PC-9 (cell line): ENCODE data around the gene DEAF1. TPM values are rescaled to one million over a fixed set of nuclear protein-coding genes. Genes with fewer than 3 reads are reported as not detected.

Source experiments
- BruUV-seq: library from RNA; stranded (reverse); fragments of 400-500 nt; replicated peaks from 2 replicates; lab custom pipeline; 2021; lab: Mats Ljungman, UMichigan
- CTCF ChIA-PET: fragments of 300-600 bp; sonication (Branson Sonifier 250); formaldehyde crosslinking; loops from one replicate; lab custom pipeline; 2022; ENCODE audit warnings: antibody characterized with exemption; lab: Charles Lee
- POLR2A ChIA-PET: fragments of 300-600 bp; sonication (Branson Sonifier 250); formaldehyde crosslinking; loops from one replicate; lab custom pipeline; 2022; ENCODE audit warnings: antibody characterized with exemption; ENCODE audit not compliant: unreplicated experiment; lab: Charles Lee
- DNase-seq, 2 experiments: peaks; one replicate each; pipeline versions ENCODE4 v3.0.0 to v3.0.0-alpha.2; 2015 to 2022; ENCODE audit warnings: mixed read lengths in 1 of 2
- H2AFZ ChIP-seq: fragments of 200-600 bp; sonication (generic); 2 replicates; pipeline ENCODE4 v1.8.1; 2017; ENCODE audit warnings: antibody characterized with exemption
- H3F3A ChIP-seq: fragments of 200-600 bp; sonication (generic); 2 replicates; pipeline ENCODE4 v1.8.1; 2017; ENCODE audit warnings: antibody characterized with exemption, mild to moderate bottlenecking, low read depth; ENCODE audit not compliant: insufficient read depth
- H3K27ac ChIP-seq: fragments of 200-600 bp; sonication (generic); 2 replicates; pipeline ENCODE4 v1.6.1; 2016; ENCODE audit warnings: mixed run types
- H3K27me3 ChIP-seq: fragments of 200-600 bp; sonication (generic); 2 replicates; pipeline ENCODE4 v1.6.1; 2016; ENCODE audit warnings: low read depth, mixed run types; ENCODE audit not compliant: insufficient read depth
- H3K36me3 ChIP-seq: fragments of 200-600 bp; sonication (generic); 2 replicates; pipeline ENCODE4 v1.6.1; 2016; ENCODE audit warnings: low read depth, mixed run types
- H3K4me1 ChIP-seq: fragments of 200-600 bp; sonication (generic); replicated peaks from 2 replicates; pipeline ENCODE4 v1.6.1; 2016; ENCODE audit warnings: mixed run types; ENCODE audit not compliant: insufficient read depth
- H3K4me2 ChIP-seq: fragments of 200-600 bp; sonication (generic); 2 replicates; pipeline ENCODE4 v1.6.1; 2017; ENCODE audit warnings: mixed run types
- H3K4me3 ChIP-seq: fragments of 200-600 bp; sonication (generic); 2 replicates; pipeline ENCODE4 v1.6.1; 2016; ENCODE audit warnings: mixed run types
- H3K79me2 ChIP-seq: fragments of 200-600 bp; sonication (generic); 2 replicates; pipeline ENCODE4 v1.6.1; 2017; ENCODE audit warnings: low read depth, mixed run types
- H3K9me2 ChIP-seq: fragments of 200-600 bp; sonication (generic); 2 replicates; pipeline ENCODE4 v1.8.1; 2017; ENCODE audit warnings: mild to moderate bottlenecking; ENCODE audit not compliant: insufficient read depth
- H3K9me3 ChIP-seq: fragments of 200-600 bp; sonication (generic); 2 replicates; pipeline ENCODE4 v1.8.1; 2016; ENCODE audit warnings: low read depth; ENCODE audit not compliant: insufficient read depth
- H4K20me1 ChIP-seq: fragments of 200-600 bp; sonication (generic); 2 replicates; pipeline ENCODE4 v1.8.1; 2017; ENCODE audit not compliant: insufficient read depth
- EZH2 ChIP-seq: fragments of 200-600 bp; sonication (generic); IDR thresholded peaks from 2 replicates; pipeline ENCODE4 v1.8.0; 2017; ENCODE audit warnings: antibody characterized with exemption, low read depth
- intact Hi-C: fragments of 100-400 bp; cut with micrococcal nuclease; formaldehyde crosslinking; loops from one replicate; pipeline ENCODE4 v1.10.0; 2022; ENCODE audit not compliant: unreplicated experiment
- total RNA-seq: library from RNA; stranded (reverse); gene quantifications from 2 replicates; pipeline ENCODE4 v1.2.3, GENCODE V29; 2021
- TF ChIP-seq, protein P1 (sequence below): fragments of 200-600 bp; sonication (generic); conservative IDR thresholded peaks from 2 replicates; pipeline ENCODE4 v1.6.1; 2017; ENCODE audit warnings: mixed run types, antibody characterized with exemption, mild to moderate bottlenecking, moderate library complexity

DEAF1 gene
- total RNA-seq, 1 experiment from 2014 or later: 36.9 TPM

DNA sequence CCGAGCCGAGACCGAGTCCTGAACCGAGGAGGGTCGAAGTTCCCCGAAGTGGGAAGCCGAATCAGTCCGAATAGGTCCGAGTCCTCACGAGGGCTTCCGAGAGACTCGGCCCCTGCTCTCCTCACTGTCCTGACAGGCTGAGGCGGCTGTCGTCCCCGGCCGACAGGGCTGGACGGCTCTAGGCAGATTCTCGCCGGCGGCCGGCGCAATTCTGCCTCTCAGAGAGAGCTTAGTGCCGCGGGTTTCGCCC is 191 bp upstream of the DEAF1 start:
- no peak for DNase-seq
- H3K27ac ChIP-seq: peak overlapping the region; percentile 99
- intact Hi-C loops: no loop called here
- H4K20me1 ChIP-seq: peaks cover 11% of the 10 kb centered on the region
- peak overlapping the region; percentile 73 for H3K4me2 ChIP-seq
- no peaks in the 10 kb centered on the region for H3K9me2 ChIP-seq
- no TSS peak for BruUV-seq
- no peaks in the 10 kb centered on the region for H3K36me3 ChIP-seq
- H3K4me3 ChIP-seq: peak overlapping the region; percentile 79; the same call in 1 of the 2 replicates
- H3K9me3 ChIP-seq: no peaks in the 10 kb centered on the region
- H2AFZ ChIP-seq: peak overlapping the region; percentile 80
- no peaks in the 10 kb centered on the region; the same call in 1 of the 2 replicates for H3F3A ChIP-seq
- H3K4me1 ChIP-seq: peaks cover 27% of the 10 kb centered on the region; the same call in 1 of the 2 replicates
- TF ChIP-seq, protein P1, sequence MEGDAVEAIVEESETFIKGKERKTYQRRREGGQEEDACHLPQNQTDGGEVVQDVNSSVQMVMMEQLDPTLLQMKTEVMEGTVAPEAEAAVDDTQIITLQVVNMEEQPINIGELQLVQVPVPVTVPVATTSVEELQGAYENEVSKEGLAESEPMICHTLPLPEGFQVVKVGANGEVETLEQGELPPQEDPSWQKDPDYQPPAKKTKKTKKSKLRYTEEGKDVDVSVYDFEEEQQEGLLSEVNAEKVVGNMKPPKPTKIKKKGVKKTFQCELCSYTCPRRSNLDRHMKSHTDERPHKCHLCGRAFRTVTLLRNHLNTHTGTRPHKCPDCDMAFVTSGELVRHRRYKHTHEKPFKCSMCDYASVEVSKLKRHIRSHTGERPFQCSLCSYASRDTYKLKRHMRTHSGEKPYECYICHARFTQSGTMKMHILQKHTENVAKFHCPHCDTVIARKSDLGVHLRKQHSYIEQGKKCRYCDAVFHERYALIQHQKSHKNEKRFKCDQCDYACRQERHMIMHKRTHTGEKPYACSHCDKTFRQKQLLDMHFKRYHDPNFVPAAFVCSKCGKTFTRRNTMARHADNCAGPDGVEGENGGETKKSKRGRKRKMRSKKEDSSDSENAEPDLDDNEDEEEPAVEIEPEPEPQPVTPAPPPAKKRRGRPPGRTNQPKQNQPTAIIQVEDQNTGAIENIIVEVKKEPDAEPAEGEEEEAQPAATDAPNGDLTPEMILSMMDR: no peak
- no peak for TF ChIP-seq EZH2
- peaks cover 54% of the 10 kb centered on the region for H3K79me2 ChIP-seq
- CTCF ChIA-PET: interaction anchor here (0.6 to 1.5 kb wide), 2 partner anchors 17 to 31 kb away, joined by 5 to 18 read pairs; no protein-coding TSS in a partner anchor
- POLR2A ChIA-PET: interaction anchor here (0.6 to 1.0 kb wide), 3 partner anchors 31 to 148 kb away, joined by 3 to 9 read pairs (median 5); no protein-coding TSS in a partner anchor
- no peaks in the 10 kb centered on the region for H3K27me3 ChIP-seq

DNA sequence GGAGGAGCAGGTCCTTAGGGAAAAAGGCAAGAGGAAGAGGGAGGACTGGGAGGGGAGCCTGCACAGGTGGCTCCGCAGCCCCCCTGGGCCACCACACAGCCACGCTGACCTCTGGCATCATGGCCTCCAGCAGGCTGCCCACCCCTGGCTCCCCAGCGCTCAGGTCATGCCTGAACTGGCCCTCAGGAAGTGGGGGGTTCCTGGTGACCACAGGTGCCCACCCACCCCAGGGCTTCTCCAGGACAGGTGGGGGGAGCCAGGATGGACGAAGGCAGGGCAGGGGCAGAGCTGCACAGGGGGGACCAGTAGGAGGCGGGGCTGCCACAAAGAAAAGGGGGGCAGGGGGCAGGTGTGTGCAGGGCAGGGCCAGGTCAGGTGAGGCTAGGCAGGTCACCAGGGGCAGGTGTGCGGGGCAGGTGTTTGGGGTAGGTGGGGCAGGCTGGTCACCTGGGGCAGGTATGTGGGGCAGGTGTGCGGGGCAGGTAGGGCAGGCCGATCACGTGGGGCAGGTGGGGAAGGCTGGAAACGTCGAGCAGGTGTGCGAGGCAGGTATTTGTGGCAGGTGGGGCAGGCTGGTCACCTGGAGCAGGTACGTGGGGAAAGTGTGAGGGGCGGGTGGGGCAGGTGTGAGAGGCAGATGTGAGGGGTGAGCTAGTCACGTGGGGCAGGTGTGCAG is 997 bp downstream of the DEAF1 start:
- H3K79me2 ChIP-seq: peaks cover 54% of the 10 kb centered on the region

DNA sequence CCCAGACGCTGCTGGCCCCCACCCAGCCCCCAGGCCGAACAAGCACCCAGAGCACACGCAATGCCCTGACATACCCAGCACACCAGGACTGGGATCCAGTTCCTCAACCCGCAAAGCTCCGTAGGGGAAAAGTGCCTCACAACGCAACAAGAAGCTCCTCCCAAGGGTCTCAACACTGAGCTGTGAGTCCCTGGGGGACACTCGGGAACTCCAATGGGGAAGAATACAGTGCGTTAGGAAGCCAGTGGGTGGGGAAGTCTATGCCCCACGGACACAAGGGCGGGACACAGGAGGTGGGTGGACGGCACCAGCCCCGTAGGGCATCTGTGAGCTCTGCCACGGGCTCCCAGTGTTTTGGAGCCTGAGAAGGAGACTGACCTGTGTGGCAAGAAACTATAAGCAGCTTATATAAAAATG is 1.6 kb downstream of the DEAF1 start:
- no peaks in the 10 kb centered on the region for H3K27me3 ChIP-seq
- ChIA-PET CTCF (no interaction called here), POLR2A (interaction anchor here (0.5 to 0.6 kb wide), 2 partner anchors 115 to 286 kb away, joined by 3 read pairs; no protein-coding TSS in a partner anchor)
- peak overlapping the region; percentile 73 for H3K4me2 ChIP-seq
- H3K9me2 ChIP-seq: no peaks in the 10 kb centered on the region
- H2AFZ ChIP-seq: no peak overlapping the region
- H4K20me1 ChIP-seq: peaks cover 11% of the 10 kb centered on the region
- peaks cover 54% of the 10 kb centered on the region for H3K79me2 ChIP-seq
- no peak for DNase-seq
- H3F3A ChIP-seq: no peaks in the 10 kb centered on the region; the same call in 1 of the 2 replicates
- H3K4me1 ChIP-seq: peaks cover 27% of the 10 kb centered on the region; the same call in 1 of the 2 replicates
- TF ChIP-seq, protein P1: no peak
- no peak for TF ChIP-seq EZH2
- intact Hi-C loops: no loop called here
- H3K27ac ChIP-seq: no peak overlapping the region
- H3K9me3 ChIP-seq: no peaks in the 10 kb centered on the region
- no TSS peak for BruUV-seq
- no peaks in the 10 kb centered on the region for H3K36me3 ChIP-seq
- peak overlapping the region; percentile 11; the same call in 1 of the 2 replicates for H3K4me3 ChIP-seq

More for the DNA sequence above, 997 bp downstream of the DEAF1 start:
- POLR2A ChIA-PET: interaction anchor here (0.6 kb wide), 1 partner anchor 116 kb away, joined by 3 read pairs; no protein-coding TSS in a partner anchor
- no peak for TF ChIP-seq EZH2
- TF ChIP-seq, protein P1: no peak
- Histone ChIP-seq H3F3A (no peaks in the 10 kb centered on the region; the same call in 1 of the 2 replicates), H2AFZ (no peak overlapping the region), H4K20me1 (peaks cover 11% of the 10 kb centered on the region), H3K27ac (no peak overlapping the region), H3K9me2 (no peaks in the 10 kb centered on the region), H3K4me3 (peak overlapping the region; percentile 11; the same call in 1 of the 2 replicates), H3K4me1 (peaks cover 27% of the 10 kb centered on the region; the same call in 1 of the 2 replicates), H3K9me3 (no peaks in the 10 kb centered on the region), H3K27me3 (no peaks in the 10 kb centered on the region), H3K4me2 (peak overlapping the region; percentile 73), H3K36me3 (no peaks in the 10 kb centered on the region)
- intact Hi-C loops: no loop called here
- no peak for DNase-seq
- BruUV-seq: no TSS peak
- CTCF ChIA-PET: no interaction called here
